HG02763 (cell line): ENCODE measurements around the gene UBQLN4.
A peak's percentile ranks its signal among the peaks of the same experiment; 100 is the strongest.
"Not testable (repeated sequence)": the region's sequence is repeated elsewhere in the genome, so short reads cannot be mapped to it uniquely, and the experiment has no call there.

Experiments
- ATAC-seq: cut with Tn5 transposase; IDR thresholded peaks from one replicate; pipeline ENCODE4 v1.9.1; 2021; ENCODE audit warnings: mild to moderate bottlenecking, moderate library complexity; ENCODE audit not compliant: unreplicated experiment

The UBQLN4 gene

DNA sequence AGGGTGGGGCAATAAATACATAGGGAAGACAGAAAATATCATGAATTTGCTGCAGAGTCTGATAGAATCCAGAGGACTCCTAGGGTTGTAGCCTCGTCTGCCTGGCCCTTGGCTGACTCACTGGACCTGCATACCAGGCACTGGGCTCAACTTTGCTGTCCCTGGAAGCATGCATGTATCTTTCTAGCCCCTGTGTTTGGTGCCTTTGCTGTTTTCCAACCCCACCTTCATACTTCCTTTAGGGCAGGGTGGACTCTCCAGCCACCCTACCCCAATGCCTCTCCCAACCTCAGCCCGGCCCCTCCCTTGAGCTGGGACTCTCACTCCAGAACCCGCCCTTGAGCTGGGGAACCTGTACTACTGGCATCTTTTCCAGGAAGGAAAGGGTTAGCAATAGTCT is 8.6 kb upstream of the UBQLN4 start:
- no peak for ATAC-seq

DNA sequence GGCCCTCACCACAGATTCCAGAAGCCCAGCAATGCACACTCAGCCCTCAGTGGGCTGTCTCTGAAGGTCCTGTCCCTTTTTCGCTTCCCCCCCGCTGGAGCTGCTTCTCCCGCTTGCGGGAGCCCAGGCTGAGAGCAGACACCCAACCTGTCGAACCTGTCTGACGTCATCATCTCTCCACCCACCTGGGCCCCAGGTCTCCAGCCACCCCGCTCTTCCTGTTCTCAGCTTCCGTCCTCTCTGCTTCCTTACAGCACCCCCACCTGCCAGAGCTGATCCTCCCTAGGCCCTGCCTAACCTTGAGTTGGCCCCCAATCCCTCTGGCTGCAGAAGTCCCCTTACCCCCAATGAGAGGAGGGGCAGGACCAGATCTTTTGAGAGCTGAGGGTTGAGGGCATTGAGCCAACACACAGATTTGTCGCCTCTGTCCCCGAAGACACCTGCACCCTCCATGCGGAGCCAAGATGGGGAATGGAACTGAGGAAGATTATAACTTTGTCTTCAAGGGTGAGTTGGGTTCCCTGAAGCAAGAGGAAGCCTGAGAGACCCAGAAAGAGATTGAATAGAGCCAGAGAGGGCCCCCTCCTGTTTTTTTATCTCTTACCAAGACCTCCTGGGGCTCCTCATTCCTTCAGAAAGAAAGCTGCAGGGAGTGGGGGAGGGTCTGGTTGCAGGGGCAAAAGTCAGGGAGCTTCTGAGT is 7.5 kb upstream of the UBQLN4 start, which contains the start of gene RAB25:
Gene RAB25, plus strand, starts transcription at position 224 of the 700 bp plus-strand sequence. Its CDS starts 241 bp downstream, at position 465.
- ATAC-seq: no peak

DNA sequence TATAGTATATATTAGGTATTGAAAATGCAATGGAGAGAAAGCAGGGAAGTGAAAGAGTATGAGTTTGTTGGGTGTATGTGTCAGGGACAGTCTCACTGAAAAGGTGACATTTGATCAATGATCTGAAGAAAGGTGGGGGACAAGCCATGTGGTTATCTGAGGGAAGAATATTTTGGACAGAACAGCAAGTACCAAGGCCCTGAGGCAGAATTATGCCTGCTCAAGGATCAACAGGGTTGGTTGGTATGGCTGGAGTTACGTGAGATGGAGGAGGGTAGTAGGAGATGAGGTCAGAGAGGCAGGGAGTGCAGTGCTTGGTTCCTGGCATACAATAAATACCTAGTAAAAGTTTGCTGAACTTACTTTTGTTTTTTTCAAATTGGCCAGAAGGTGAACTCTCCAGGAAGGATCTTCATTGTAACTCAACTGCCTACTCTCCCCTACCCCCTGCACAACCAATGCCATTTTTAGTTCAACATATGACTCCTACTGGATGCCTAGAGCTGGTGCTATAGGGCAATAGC is 2.8 kb upstream of the UBQLN4 start:
- ATAC-seq: no peak

DNA sequence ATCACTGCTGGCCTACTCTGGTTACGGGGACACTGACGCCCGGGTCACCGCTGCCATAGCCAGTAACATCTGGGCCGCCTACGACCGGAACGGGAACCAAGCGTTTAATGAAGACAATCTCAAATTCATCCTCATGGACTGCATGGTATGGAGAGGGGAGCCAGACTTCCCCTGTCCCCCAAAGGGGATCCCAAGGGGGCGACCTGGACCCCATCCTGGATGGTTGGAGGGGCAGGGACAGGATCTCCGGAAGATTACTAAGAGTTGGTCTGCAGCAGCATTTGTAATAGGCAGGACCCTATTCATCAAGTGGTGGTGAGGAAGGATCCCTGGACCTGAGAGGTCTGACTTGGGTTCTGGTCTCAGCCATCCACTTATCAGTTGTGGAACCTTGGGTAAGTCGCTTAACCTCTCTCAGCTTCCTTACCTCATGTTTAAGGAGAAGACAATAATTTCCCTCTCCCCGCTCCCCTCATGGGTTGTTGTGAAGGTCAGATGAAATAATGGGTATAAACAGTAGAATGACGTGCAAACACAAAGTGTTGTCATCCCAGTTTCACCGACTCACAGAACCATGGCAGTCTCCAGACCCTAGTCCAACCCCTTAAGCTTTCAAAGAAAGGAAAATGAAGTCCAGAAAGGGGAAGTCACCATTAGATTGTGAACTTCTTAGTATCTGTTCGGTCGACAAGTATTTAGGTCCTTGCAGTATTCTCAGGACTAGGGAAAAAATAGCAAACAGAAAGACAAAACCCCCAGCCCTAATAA is 1.9 kb upstream of the UBQLN4 start:
- no peak for ATAC-seq

DNA sequence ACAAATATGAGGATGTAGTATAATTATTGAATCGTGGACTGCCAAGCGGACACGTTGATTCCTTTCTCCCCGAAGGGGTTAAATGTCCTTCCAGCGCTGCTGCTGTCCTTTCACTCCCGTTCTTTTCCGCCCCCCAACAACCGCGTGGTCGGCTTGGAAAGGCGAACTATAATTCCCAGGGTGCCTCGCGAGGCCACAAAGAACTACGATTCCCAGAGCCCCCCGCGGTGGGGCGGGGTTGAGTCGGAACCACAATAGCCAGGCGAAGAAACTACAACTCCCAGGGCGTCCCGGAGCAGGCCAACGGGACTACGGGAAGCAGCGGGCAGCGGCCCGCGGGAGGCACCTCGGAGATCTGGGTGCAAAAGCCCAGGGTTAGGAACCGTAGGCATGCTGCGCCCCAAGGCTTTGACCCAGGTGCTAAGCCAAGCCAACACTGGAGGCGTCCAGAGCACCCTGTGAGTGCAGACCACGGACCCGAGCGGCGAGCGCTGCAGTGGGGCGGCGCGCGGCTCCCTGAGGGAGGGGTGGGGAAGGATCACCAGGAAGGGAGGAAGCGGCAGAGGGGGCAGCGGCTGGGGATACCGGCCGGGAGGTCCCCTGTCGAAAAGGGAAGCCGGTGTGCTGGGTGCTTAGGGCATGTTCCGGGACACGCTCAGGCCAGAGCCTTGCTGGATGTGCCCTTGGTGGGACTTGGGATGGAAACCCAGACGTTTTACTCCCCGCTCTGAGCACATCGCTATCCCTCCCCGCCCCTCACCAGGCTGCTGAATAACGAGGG is 1.1 kb upstream of the UBQLN4 start, which contains the start of gene LAMTOR2:
Gene LAMTOR2, plus strand, starts transcription at position 283 of the 781 bp plus-strand sequence. Its CDS starts 108 bp downstream, at position 391.
- ATAC-seq: peak; percentile 65

DNA sequence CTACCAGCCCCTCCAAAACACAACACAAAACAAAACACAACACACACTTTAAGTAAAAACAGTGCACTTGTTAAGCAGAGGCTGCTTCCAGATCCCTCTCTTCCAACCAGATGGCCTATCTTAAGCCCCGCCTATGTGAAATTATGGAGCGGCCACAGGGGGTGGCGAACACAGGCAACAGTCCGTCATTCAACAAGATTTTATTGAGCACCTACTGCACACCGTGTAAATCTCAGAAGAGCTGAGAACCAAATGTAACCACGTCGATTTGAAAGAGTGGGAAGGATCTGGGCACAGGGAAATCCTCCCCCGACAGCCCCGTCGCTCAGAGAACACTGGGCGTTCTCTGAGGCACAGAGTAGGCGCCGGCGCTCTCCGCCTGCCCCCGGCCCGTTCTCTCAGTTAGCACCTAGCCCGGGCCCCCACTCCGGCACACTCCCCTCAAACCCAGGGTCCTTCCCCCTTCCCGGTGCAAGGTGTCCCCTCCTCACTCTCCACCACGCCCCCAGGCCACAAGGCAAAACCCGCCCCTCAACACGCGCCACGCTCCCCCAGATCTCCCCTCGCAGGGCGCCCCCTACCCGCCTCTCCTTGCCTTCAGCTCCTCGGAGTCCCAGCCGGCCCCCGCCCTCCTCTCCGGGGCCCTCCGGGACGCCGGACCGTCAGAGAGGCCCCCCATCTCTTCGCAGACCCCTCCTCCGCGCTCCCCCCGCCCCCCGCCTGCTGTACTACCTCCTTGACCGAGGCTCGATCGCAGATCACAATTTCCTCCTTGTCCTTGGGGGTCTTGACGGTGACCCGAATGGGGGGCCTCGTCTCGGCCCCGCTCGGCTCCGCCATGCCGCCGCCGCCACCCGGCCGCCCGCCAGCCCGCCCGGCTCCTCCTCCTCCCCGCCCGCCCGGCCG is 483 bp downstream of the UBQLN4 start:
- ATAC-seq: no peak

DNA sequence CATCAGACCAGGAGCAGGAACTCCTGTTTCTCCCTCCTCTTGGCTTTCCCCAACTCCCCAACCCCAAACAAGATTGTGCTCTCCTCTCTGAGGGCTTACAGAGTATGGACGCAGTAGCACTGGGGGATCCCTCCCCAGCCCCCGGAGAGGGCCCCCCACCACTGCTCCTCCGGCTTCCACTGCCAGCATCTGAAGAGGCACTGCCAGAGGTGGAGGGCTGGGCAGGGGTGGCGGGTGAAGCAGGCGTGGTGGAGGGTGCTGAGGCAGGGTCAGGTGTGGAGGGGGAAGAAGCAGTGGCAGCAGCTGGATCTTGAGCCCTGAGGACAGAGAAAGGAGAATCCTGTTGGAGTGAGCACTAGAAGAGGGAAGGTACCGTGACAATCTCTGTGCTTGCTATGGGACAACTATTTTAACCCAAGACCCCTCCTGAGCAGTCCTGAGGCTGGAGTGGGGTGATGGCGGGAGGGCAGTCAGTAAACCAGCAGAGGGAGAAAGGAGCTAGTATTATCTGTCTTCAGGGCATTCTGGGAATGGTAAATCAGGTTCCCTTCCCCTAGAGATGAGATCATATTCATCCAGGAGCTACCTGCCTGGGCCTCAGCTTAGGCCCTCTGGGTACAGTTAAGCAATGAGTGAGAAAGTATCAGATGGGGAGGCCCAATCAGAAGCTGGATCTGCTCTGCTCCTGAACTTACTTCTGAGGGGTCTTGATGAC is 2.4 kb downstream of the UBQLN4 start:
- ATAC-seq: no peak

DNA sequence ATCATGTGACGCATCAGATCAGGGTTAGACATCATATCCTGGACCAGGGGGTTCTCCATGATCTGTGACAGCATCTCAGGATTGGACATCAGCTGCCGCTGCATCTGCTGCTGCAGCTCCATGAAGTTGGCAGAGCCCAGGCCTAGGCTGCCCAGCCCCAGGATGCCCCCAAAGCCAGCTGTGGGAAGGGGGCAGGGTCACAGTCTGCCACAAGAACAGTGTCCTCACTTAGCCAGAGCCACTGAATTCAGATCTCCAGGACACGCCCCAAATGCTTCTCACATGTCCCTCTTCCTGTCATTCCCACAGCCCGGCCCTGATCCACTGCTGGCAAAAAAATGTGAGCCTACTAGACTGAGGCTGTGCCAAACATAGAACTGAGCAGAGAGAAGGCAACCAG is 3.2 kb downstream of the UBQLN4 start:
- no peak for ATAC-seq

DNA sequence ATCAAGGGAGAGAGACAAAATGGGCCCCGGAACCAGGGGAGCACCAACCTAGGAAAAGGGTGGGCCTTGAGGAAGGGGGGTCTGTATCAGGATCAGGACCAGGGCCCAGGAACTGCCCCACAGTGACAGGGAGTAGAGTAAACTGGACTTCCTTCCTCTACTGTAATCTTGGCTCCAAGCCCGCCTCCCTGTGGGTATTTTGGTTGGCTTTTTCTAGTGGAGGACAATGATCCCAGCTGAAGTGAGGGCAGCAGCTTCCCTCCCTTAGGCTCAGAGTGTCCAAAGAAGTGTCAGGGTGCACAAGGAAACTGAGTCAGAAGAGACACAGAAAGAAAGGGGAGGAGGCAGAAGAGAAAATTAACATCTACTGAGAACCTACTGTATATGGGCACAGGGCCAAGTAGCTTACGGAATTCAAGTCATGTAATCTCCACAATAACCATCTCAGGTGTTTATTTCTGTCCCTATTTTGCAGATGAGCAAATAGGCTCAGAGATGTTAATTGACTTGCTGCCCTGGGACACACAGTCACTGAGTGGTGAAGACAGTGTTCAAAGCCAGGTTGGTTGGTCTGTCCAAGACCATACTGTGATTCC is 4.8 kb downstream of the UBQLN4 start:
- no peak for ATAC-seq

DNA sequence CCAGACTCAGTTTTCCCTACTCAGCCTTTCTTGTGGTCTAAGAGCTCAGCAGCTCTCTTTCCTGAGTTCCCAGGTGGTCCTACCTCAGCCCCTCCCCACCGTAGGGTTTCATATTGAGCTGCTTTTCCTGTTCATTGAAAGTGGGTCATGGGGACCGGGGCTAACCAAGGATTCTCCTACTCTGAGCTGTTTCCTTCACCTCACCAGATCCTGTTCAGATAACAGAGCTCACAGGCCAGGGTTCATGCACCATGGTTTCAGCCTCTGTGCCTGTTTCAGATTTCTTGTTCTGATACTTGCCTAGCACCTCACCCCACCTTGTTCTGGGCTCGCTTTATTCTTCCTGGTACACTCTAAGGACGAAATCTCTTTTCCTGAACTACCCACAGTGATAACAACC is 8.5 kb downstream of the UBQLN4 start:
- no peak for ATAC-seq

DNA sequence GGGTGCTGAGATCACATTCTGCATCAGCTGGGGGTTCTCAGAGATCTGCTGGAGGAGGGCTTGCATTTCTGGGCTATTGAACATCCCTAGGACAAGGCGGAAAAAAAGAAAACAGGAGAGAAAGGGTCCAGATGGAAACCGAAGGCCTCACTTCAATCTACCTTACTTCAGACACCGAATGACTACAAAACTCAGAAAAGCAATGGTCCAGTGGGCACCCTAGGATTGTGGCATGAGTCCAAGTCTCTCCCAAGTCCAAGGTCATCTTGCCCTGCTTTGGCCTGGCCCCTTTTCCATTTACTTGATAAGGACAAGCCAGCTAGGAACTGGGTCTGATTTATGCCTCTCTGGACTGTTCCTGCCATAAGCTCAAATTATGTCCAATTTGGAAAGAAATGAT is 10.8 kb downstream of the UBQLN4 start:
- no peak for ATAC-seq

DNA sequence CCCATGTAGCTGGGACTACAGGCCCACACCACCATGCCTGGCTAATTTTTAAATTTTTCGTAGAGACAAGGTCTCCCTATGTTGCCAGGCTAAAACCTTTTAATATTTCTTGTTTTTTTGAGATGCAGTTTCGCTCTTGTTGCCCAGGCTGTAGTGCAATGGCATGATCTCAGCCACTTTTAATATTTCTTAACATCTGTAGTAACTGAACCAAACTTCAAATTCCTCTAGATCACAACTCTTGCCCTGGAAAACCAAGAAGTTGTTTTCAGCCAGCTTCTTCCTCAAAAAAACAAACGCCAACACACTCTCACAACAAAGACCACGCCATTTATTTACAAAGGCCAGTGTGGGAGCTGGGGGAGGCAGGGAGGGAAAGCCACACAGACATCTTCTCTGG is 18.6 kb downstream of the UBQLN4 start:
- not testable (repeated sequence) for ATAC-seq

DNA sequence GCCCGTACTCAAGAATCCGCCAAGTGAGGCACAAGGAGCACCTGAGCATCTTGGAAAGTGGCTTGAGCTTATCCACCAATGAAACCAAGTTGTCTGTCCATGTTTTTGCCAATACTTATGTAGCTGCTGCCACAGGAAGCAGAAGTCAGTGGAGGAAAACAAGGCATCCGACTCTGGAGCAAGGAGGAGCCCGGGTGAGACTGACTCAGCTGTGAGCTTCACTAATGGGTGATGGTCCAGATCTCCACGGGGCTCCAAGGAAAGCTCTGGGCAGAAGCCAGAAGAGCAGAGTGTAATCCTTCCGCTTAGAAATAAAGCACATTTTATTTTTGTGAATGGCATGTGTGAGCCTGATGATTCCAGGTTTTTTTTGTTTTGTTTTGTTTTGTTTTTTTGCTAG is 20.6 kb downstream of the UBQLN4 start:
- ATAC-seq: no peak

DNA sequence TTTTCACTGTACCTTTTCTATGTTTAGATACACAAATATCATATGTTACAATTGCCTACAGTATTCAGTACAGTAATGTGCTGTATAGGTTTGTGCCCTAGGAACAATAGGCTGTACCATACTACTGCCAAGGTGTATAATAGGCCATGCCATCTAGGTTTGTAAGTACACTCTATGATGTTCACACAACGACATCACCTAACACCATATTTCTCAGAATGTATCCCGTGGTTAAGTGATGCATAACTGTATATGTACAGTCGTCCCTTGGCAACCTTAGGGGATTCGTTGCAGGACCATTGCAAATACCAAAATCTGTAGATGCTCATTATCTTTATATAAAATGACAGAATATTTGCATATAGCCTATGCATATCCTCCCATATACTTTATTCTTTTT is 27.0 kb downstream of the UBQLN4 start:
- ATAC-seq: no peak

DNA sequence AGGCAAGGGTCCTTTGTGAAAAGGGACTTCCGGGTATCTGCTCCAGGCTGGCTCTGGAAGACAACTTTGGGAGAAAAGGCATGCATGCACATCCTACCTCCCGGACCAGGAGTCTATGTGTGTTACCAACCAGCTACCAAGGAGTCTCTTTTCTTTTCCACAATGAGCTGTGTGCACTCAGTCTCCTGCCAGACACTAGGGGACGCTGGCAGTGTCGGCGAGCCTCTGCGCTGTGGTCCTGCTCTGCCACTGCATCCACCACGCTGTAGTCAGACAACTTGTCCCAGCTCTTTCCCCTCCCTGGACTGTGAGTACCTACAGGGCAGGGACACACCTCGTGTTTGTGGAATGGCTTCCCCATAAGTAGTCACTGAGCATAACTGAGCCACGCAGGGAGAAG is 27.7 kb downstream of the UBQLN4 start:
- no peak for ATAC-seq

DNA sequence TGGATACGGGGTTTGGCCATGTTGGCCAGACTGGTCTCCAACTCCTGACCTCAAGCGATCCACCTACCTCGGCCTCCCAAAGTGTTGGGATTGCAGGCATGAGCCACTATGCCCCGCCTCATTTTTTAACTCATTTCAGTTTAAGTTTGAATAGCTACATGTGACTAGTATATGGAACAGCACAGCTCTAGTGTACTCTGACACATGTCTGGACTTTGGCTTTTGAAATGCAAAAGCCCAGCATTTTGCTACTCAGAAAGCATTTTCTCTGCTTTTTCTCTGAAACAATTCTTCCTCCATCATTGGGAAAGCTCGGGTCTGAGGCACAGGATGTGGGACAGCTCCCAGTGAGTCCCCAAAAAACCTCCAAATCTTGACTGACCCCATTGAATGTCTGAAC is 28.8 kb downstream of the UBQLN4 start:
- ATAC-seq: no peak

DNA sequence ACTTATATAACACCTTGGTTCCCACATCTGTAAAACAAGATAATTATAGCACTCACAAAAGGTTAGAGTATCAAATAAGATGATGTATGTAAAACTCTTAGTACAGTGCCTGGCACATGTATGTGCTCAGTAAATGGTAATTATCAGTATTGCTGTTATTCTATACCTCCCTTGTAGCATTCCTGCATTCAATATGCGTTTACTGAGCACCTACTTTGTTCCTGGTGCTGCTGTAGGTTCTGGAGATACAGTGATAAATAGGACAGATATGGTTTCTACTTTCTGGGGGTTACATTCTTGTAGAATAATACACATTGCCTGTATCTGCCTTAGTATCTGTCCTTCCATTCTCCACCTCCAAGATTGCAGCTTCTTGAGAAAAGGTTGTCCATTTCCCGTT is 31.6 kb downstream of the UBQLN4 start:
- ATAC-seq: no peak

DNA sequence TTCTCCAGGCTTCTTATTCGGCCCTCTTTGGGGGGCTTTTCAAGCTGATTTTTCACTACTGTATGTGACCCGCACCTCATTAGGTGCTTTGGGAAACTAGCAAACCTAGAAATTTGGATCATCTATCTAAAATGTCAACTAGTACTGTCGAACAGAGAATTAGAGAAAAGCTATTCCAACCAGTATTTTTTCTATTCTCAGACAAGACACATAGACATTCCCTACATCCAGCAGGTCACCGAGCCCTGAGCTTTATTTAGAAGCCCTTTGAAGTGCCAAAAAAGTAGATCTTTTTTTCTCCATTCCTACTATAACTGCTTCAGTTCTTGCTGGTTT is 32.5 kb downstream of the UBQLN4 start:
- no peak for ATAC-seq
